ENCODE measurements around the gene CAMTA1. TPM values are rescaled to one million over a fixed set of nuclear protein-coding genes. Genes with fewer than 3 reads are reported as not detected.

The CAMTA1 gene
- total RNA-seq, 1 donor from 2014 or later: 268 TPM

DNA sequence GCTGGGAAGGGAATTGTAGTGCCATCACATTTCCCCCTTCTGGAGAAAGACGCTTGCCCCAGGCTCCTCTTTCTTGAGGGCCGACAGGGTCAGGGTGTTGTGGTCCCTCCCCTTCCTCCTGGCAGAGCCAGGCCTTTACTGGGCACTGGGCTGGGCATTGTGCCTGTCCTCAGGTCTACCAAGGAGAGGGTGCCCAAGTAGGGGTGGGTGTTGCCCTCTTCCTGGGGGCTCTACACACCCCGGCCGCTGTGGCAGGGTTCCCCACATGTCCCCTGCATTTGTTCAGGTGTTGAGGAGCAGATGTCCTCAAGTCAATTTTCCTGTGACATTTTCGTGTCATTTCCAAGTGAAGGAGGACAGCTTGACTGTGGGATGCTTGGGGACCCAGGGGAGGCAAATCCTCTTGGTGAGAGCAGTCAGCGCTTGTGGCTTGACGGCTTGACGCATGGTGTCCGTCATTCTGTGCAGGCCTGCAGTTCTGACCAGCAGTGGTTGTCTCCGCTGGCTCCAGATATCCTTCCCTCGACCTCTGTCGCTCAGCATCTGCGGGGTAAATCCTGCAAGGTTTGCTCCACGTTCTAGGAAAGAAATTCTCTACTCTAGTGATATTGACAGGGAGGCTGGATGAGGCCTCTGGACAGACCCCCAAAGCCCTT lies 804.0 kb downstream of the CAMTA1 start:
- Mint-ChIP-seq H3K36me3 (no peaks in the 10 kb centered on the region), H3K4me1 (no peaks in the 10 kb centered on the region), H3K27ac (no peak overlapping the region), H3K9me3 (no peaks in the 10 kb centered on the region), H3K4me3 (no peak overlapping the region), H3K27me3 (ENCODE audit: insufficient read depth, low read depth) (peaks cover 7% of the 10 kb centered on the region)
- TF ChIP-seq, protein P1, sequence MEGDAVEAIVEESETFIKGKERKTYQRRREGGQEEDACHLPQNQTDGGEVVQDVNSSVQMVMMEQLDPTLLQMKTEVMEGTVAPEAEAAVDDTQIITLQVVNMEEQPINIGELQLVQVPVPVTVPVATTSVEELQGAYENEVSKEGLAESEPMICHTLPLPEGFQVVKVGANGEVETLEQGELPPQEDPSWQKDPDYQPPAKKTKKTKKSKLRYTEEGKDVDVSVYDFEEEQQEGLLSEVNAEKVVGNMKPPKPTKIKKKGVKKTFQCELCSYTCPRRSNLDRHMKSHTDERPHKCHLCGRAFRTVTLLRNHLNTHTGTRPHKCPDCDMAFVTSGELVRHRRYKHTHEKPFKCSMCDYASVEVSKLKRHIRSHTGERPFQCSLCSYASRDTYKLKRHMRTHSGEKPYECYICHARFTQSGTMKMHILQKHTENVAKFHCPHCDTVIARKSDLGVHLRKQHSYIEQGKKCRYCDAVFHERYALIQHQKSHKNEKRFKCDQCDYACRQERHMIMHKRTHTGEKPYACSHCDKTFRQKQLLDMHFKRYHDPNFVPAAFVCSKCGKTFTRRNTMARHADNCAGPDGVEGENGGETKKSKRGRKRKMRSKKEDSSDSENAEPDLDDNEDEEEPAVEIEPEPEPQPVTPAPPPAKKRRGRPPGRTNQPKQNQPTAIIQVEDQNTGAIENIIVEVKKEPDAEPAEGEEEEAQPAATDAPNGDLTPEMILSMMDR (IDR thresholded peaks at IDR 0.05): no peak
- TF ChIP-seq EZH2 (IDR thresholded peaks at IDR 0.05) (no peak), EZH2phosphoT487 (IDR thresholded peaks at IDR 0.05) (no peak)
- H4K20me1 ChIP-seq (ENCODE audit: low read depth): no peaks in the 10 kb centered on the region
- no peak overlapping the region for H3K4me3 ChIP-seq
- no peaks in the 10 kb centered on the region for H3K27me3 ChIP-seq
- H3K4me2 ChIP-seq: no peak overlapping the region
- H3K79me2 ChIP-seq (ENCODE audit: low read depth): no peaks in the 10 kb centered on the region
- no peak overlapping the region for H3K9ac ChIP-seq
- H3K36me3 ChIP-seq: no peaks in the 10 kb centered on the region
- H3K9me3 ChIP-seq (ENCODE audit: low read depth): no peaks in the 10 kb centered on the region
- no peaks in the 10 kb centered on the region for H3K4me1 ChIP-seq
- no peaks in the 10 kb centered on the region for H3F3A ChIP-seq (ENCODE audit: low read depth)
- H3K27ac ChIP-seq: no peak overlapping the region
- no peak overlapping the region for H2AFZ ChIP-seq (replicated peaks)
- DNase-seq (ENCODE audit: low spot score): no peak

DNA sequence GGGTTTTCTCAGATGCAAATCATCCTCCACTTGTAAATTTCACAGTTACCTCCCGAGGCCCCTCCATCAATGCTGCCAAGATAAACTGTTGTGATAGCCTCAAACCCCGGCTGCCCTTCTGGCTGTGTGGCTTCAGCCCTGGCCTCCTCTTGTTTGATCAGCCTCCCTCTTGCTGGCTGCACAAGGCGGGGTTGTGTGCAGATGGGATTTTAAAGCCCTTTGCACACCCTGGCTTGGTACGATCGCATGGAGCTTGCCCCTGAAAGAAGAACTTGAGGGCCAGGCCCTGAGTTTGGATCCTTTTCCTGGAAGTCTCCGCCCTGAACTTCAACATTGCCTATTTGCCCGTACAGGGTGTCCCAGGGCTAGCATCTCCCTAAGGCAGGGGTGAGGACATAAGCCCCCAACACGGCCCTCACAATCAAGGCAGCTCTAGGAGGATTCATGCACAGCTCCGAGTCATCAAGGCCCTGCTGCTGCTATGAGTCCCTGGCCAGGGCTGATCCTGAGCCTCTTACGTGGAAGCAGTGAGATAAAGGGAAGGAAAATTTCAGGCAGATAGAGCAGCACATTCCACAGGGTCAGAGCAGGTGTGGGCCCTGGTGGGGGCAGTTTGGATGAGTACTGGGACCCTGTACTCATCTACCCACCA lies 804.6 kb downstream of the CAMTA1 start:
- Histone ChIP-seq H3K27me3 (no peaks in the 10 kb centered on the region), H4K20me1 (ENCODE audit: low read depth) (no peaks in the 10 kb centered on the region), H3K36me3 (no peaks in the 10 kb centered on the region), H3K27ac (no peak overlapping the region), H3K9me3 (ENCODE audit: low read depth) (no peaks in the 10 kb centered on the region), H2AFZ (replicated peaks) (no peak overlapping the region), H3F3A (ENCODE audit: low read depth) (no peaks in the 10 kb centered on the region), H3K4me1 (no peaks in the 10 kb centered on the region), H3K4me3 (no peak overlapping the region), H3K9ac (no peak overlapping the region), H3K4me2 (no peak overlapping the region), H3K79me2 (ENCODE audit: low read depth) (no peaks in the 10 kb centered on the region)
- Mint-ChIP-seq H3K27me3 (ENCODE audit: insufficient read depth, low read depth) (peaks cover 7% of the 10 kb centered on the region), H3K9me3 (no peaks in the 10 kb centered on the region), H3K27ac (no peak overlapping the region), H3K4me1 (no peaks in the 10 kb centered on the region), H3K36me3 (no peaks in the 10 kb centered on the region), H3K4me3 (no peak overlapping the region)
- TF ChIP-seq, protein P1 (IDR thresholded peaks at IDR 0.05): no peak
- TF ChIP-seq EZH2 (IDR thresholded peaks at IDR 0.05): no peak
- no peak for TF ChIP-seq EZH2phosphoT487 (IDR thresholded peaks at IDR 0.05)
- DNase-seq (ENCODE audit: low spot score): no peak

DNA sequence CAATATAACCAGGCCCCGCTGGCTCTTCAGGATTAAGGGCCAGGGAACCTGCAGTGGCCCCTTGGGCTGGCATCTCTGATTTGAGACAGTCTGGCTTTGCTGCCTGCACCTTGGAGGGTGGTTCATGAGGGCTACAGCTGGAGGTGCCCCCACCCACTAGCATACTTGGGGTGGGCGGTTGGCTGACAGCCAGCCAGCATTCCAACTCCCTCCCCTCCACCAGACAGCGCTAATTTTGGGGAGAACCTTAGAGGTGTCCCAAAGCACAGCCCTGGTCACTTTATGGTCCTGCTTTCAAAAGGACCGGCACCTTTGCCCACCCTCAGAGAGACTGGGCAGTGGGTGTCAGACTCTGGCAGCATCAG lies 805.2 kb downstream of the CAMTA1 start:
- Mint-ChIP-seq H3K36me3 (no peaks in the 10 kb centered on the region), H3K27ac (no peak overlapping the region), H3K9me3 (no peaks in the 10 kb centered on the region), H3K4me3 (no peak overlapping the region), H3K27me3 (ENCODE audit: insufficient read depth, low read depth) (peaks cover 4% of the 10 kb centered on the region), H3K4me1 (no peaks in the 10 kb centered on the region)
- no peak for DNase-seq (ENCODE audit: low spot score)
- no peaks in the 10 kb centered on the region for H3K4me1 ChIP-seq
- H3K79me2 ChIP-seq (ENCODE audit: low read depth): no peaks in the 10 kb centered on the region
- TF ChIP-seq, protein P1 (IDR thresholded peaks at IDR 0.05): no peak
- TF ChIP-seq EZH2phosphoT487 (IDR thresholded peaks at IDR 0.05) (no peak), EZH2 (IDR thresholded peaks at IDR 0.05) (no peak)
- no peaks in the 10 kb centered on the region for H3K36me3 ChIP-seq
- no peaks in the 10 kb centered on the region for H3K27me3 ChIP-seq
- no peak overlapping the region for H3K4me3 ChIP-seq
- no peaks in the 10 kb centered on the region for H3F3A ChIP-seq (ENCODE audit: low read depth)
- H2AFZ ChIP-seq (replicated peaks): no peak overlapping the region
- no peak overlapping the region for H3K9ac ChIP-seq
- no peaks in the 10 kb centered on the region for H3K9me3 ChIP-seq (ENCODE audit: low read depth)
- H4K20me1 ChIP-seq (ENCODE audit: low read depth): no peaks in the 10 kb centered on the region
- no peak overlapping the region for H3K4me2 ChIP-seq
- no peak overlapping the region for H3K27ac ChIP-seq

Data from neural progenitor cell (in vitro differentiated cells).